Endothelial cell of umbilical vein (primary cell): ENCODE results near the gene RGS8. TPM values are rescaled to one million over a fixed set of nuclear protein-coding genes. Genes with fewer than 3 reads are reported as not detected.

ENCODE experiments used
- BruUV-seq: library from RNA; stranded (reverse); fragments of 400-500 nt; replicated peaks from 2 replicates; lab custom pipeline; 2021; lab: Mats Ljungman, UMichigan
- CTCF ChIA-PET: fragments of 300-600, 350-600 bp; sonication (Branson Sonifier 250); formaldehyde crosslinking; loops from one replicate; lab custom pipeline; 2021; ENCODE audit warnings: antibody characterized with exemption, inconsistent platforms; lab: Charles Lee
- POLR2A ChIA-PET: fragments of 300-600, 350-600 bp; sonication (Branson Sonifier 250); formaldehyde crosslinking; loops from one replicate; lab custom pipeline; 2021; ENCODE audit warnings: antibody characterized with exemption, inconsistent platforms; lab: Charles Lee
- DNase-seq: peaks from one replicate; pipeline ENCODE4 v3.0.0-alpha.2; 2011; ENCODE audit warnings: low read depth, low spot score
- FAIRE-seq: peaks from 2 replicates; lab custom pipeline; 2011; peaks lifted over from hg19 to GRCh38; lab: Jason Lieb, UNC
- H2AFZ ChIP-seq: 2 replicates; pipeline ENCODE4 v1.6.0; 2012; ENCODE audit warnings: low read depth, low read length, control low read depth, inconsistent platforms
- H3K27ac ChIP-seq: 2 replicates; pipeline ENCODE4 v1.5.1; 2011; ENCODE audit warnings: low read depth, mild to moderate bottlenecking, control low read depth, low read length, moderate library complexity; ENCODE audit not compliant: insufficient read depth
- H3K27me3 ChIP-seq, 2 experiments: 2 replicates each; pipeline versions ENCODE4 v1.6.0 to v1.6.1; 2011; ENCODE audit warnings: low read length in 2 of 2, mixed read lengths in 1 of 2; ENCODE audit not compliant: control insufficient read depth in 2 of 2, insufficient read depth in 2 of 2
- H3K36me3 ChIP-seq, 2 experiments: 2 replicates in 1 of 2; 3 replicates in 1 of 2; pipeline ENCODE4 v1.5.1; 2011; ENCODE audit warnings: low read length in 2 of 2, mild to moderate bottlenecking in 1 of 2, moderate library complexity in 1 of 2; ENCODE audit not compliant: control insufficient read depth in 2 of 2, insufficient read depth in 2 of 2; ENCODE audit errors: extremely low read depth in 1 of 2
- H3K4me1 ChIP-seq: 3 replicates; pipeline ENCODE4 v1.5.1; 2011; ENCODE audit warnings: mild to moderate bottlenecking, low read length; ENCODE audit not compliant: control insufficient read depth, insufficient read depth; ENCODE audit errors: extremely low read depth
- H3K4me2 ChIP-seq: 2 replicates; pipeline ENCODE4 v1.6.1; 2011; ENCODE audit warnings: low read length, control low read depth, mixed read lengths; ENCODE audit not compliant: insufficient read depth
- H3K4me3 ChIP-seq, 3 experiments: fragments of 200-600 bp in 1 of 3; sonication (generic), shearing (Covaris generic) in 1 of 3; replicated peaks in 1 of 3; 2 replicates each; pipeline ENCODE4 v1.5.1; 2011 to 2016; ENCODE audit warnings: control low read depth in 3 of 3, low read length in 3 of 3, mild to moderate bottlenecking in 2 of 3, inconsistent platforms in 1 of 3, low read depth in 1 of 3, moderate library complexity in 1 of 3; ENCODE audit not compliant: insufficient read depth in 1 of 3
- H3K79me2 ChIP-seq: 2 replicates; pipeline ENCODE4 v1.6.0; 2012; ENCODE audit warnings: low read length, inconsistent platforms; ENCODE audit not compliant: control insufficient read depth, insufficient read depth
- H3K9ac ChIP-seq: replicated peaks from 2 replicates; pipeline ENCODE3; 2011; ENCODE audit warnings: low read length, control low read depth; ENCODE audit not compliant: insufficient read depth; ENCODE audit errors: extremely low read depth
- H3K9me1 ChIP-seq: replicated peaks from 3 replicates; pipeline ENCODE4 v1.6.0; 2011; ENCODE audit warnings: mild to moderate bottlenecking, low read length; ENCODE audit not compliant: control insufficient read depth, insufficient read depth; ENCODE audit errors: extremely low read depth
- H3K9me3 ChIP-seq: replicated peaks from 2 replicates; pipeline ENCODE4 v1.5.1; 2012; ENCODE audit warnings: low read length, inconsistent platforms; ENCODE audit not compliant: control insufficient read depth, insufficient read depth
- H4K20me1 ChIP-seq: replicated peaks from 2 replicates; pipeline ENCODE3; 2011; ENCODE audit warnings: mild to moderate bottlenecking, low read length; ENCODE audit not compliant: control insufficient read depth, insufficient read depth; ENCODE audit errors: extremely low read depth
- CTCF ChIP-seq, 2 donors: IDR thresholded peaks; 1 replicate in 1 of 2; 2 replicates in 1 of 2; pipeline ENCODE4 v1.5.1; 2011; ENCODE audit warnings: low read length in 2 of 2, mild to moderate bottlenecking in 2 of 2, moderate library complexity in 2 of 2, control low read depth in 1 of 2, inconsistent platforms in 1 of 2, low read depth in 1 of 2; ENCODE audit not compliant: insufficient read depth in 1 of 2; ENCODE audit errors: extremely low read depth in 1 of 2
- EZH2 ChIP-seq: IDR thresholded peaks from 2 replicates; pipeline ENCODE4 v1.6.1; 2012; ENCODE audit warnings: borderline replicate concordance, low read depth, mild to moderate bottlenecking, moderate library complexity, low read length, inconsistent platforms; ENCODE audit not compliant: severe bottlenecking
- FOS ChIP-seq: IDR thresholded peaks from 2 replicates; pipeline ENCODE4 v1.6.1; 2011; ENCODE audit warnings: mild to moderate bottlenecking, low read length, moderate library complexity, borderline replicate concordance; ENCODE audit not compliant: insufficient read depth
- GATA2 ChIP-seq: IDR thresholded peaks from 2 replicates; pipeline ENCODE4 v1.7.0; 2011; ENCODE audit warnings: low read depth, mild to moderate bottlenecking, moderate library complexity, mixed read lengths, low read length; ENCODE audit not compliant: insufficient read length, insufficient read depth
- JUN ChIP-seq: IDR thresholded peaks from 2 replicates; pipeline ENCODE4 v1.6.1; 2011; ENCODE audit warnings: borderline replicate concordance, low read depth; ENCODE audit not compliant: insufficient read length, insufficient read depth
- MAX ChIP-seq: IDR thresholded peaks from 2 replicates; pipeline ENCODE4 v1.6.1; 2011; ENCODE audit not compliant: insufficient read depth, insufficient read length
- MYC ChIP-seq: IDR thresholded peaks from one replicate; pipeline ENCODE4 v1.6.1; 2011; ENCODE audit warnings: mild to moderate bottlenecking, low read depth, low read length
- POLR2AphosphoS5 ChIP-seq: IDR thresholded peaks from 2 replicates; pipeline ENCODE4 v1.6.1; 2012; ENCODE audit warnings: low read depth, mild to moderate bottlenecking, control low read depth, low read length, moderate library complexity; ENCODE audit not compliant: insufficient read depth
- dilution Hi-C: fragments of 300-500 bp; cut with MboI; formaldehyde crosslinking; loops from one replicate; pipeline ENCODE4 v1.15.0; 2019; ENCODE audit warnings: low sequenced_read_pairs; ENCODE audit not compliant: extremely low pct_ligation_motif_present
- intact Hi-C: fragments of 100-400 bp; cut with micrococcal nuclease; formaldehyde crosslinking; loops from one replicate; pipeline ENCODE4 v1.10.0; 2022
- polyA plus RNA-seq, 4 experiments: library from polyadenylated mRNA; depleted of rRNA in 3 of 4; stranded (reverse) in 3 of 4; unstranded in 1 of 4; fragments of >200 nt; gene quantifications; 2 replicates each; pipeline versions ENCODE4 v1.2.1 to v1.2.3, GENCODE V29; 2011 to 2012; ENCODE audit warnings: missing spikeins in 1 of 4
- total RNA-seq: library from RNA; stranded (reverse); gene quantifications from 2 replicates; pipeline ENCODE4 v1.2.3, GENCODE V29; 2021

RGS8 gene
- total and polyA plus RNA-seq, 2 donors (not counting 3 experiments of a cell fraction or from before 2014, with no cell fraction given), result not detected

GRCh38 chr1:182650678-182651338, 33.6 kb downstream of the RGS8 start:
- Histone ChIP-seq H2AFZ (no peak overlapping the region), H4K20me1 (no peaks in the 10 kb centered on the region), H3K9ac (no peak overlapping the region), H3K79me2 (no peaks in the 10 kb centered on the region), H3K4me1 (no peaks in the 10 kb centered on the region), H3K4me2 (no peak overlapping the region), H3K9me3 (no peaks in the 10 kb centered on the region), H3K27me3 (no peaks in the 10 kb centered on the region), H3K27ac (no peak overlapping the region), H3K36me3 (no peaks in the 10 kb centered on the region), H3K4me3 (no peak overlapping the region), H3K9me1 (no peaks in the 10 kb centered on the region)
- BruUV-seq, result no TSS peak
- no peak for DNase-seq
- ChIA-PET POLR2A (no interaction called here), CTCF (no interaction called here)
- intact Hi-C loops (no loop called here), dilution Hi-C loops (no loop called here)
- FAIRE-seq, result no peak
- no peak for TF ChIP-seq CTCF (IDR thresholded peaks at IDR 0.05; ENCODE audit: extremely low read depth in 1 of 2, insufficient read depth in 1 of 2, low read depth in 1 of 2, low read length in 2 of 2)
- TF ChIP-seq MYC, result no peak

- Histone ChIP-seq H3K4me2 (no peak overlapping the region), H3K79me2 (no peaks in the 10 kb centered on the region), H3K27me3 (no peaks in the 10 kb centered on the region), H3K36me3 (no peaks in the 10 kb centered on the region), H4K20me1 (no peaks in the 10 kb centered on the region), H3K9me3 (no peaks in the 10 kb centered on the region), H2AFZ (no peak overlapping the region), H3K9ac (no peak overlapping the region), H3K4me1 (no peaks in the 10 kb centered on the region), H3K4me3 (no peak overlapping the region), H3K9me1 (no peaks in the 10 kb centered on the region), H3K27ac (no peak overlapping the region)
- TF ChIP-seq POLR2AphosphoS5, result no peak
- no peak for TF ChIP-seq GATA2
- TF ChIP-seq JUN, result no peak
- no peak for TF ChIP-seq MAX
- no peak for TF ChIP-seq EZH2
- no peak for TF ChIP-seq FOS
- dilution Hi-C loops (no loop called here), intact Hi-C loops (no loop called here)
- ChIA-PET CTCF (no interaction called here), POLR2A (no interaction called here)
- no TSS peak for BruUV-seq
- DNase-seq, result no peak
- no peak for FAIRE-seq
These were observed 35.3 kb downstream of the RGS8 start for GRCh38 chr1:182649041-182649440.
